GM19035 (cell line): ENCODE measurements around the gene CBFA2T3.

Experiments used
- ATAC-seq: cut with Tn5 transposase; IDR thresholded peaks from one replicate; pipeline ENCODE4 v1.9.1; 2021; ENCODE audit not compliant: unreplicated experiment

CBFA2T3 gene

DNA sequence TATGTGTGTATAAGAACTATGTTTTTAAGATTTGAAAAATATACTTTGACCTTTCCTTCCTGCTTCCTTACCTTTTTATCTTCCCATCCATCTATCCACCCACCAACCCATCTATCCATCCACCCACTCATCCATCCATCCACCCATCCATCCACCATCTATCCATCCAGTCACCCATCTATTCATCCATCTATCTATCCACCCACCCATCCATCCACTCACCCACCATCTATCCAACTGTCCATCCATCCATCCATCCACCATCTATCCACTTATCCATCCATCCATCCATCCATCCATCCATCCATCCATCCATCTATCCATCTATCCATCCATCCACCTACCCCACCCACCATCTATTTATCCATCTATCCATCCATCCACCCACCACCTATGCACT lies 12.4 kb downstream of the CBFA2T3 start:
- no peak for ATAC-seq

DNA sequence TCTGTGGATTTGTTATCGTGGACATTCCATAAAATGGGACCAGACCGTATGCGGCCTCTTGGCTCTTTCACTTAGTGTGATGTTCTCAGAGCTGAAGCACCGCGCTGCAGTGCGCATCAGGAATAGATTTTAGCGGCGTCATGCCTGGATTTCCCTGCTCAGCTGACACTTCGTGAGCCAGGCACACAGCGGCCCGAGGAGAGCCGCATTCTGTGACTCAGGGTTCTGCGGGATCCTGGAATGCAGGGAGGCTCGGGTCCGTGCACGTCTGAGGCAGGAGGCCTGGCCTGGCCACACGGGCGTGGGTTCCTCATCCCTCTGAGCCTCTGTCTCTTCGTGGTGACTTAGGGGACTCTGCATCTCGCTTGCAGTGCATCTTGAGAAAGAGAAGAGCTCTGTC lies 13.4 kb downstream of the CBFA2T3 start:
- ATAC-seq: no peak

- ATAC-seq: no peak
Observed at GRCh38 chr16:88962478-88963152, 14.4 kb downstream of the CBFA2T3 start.

DNA sequence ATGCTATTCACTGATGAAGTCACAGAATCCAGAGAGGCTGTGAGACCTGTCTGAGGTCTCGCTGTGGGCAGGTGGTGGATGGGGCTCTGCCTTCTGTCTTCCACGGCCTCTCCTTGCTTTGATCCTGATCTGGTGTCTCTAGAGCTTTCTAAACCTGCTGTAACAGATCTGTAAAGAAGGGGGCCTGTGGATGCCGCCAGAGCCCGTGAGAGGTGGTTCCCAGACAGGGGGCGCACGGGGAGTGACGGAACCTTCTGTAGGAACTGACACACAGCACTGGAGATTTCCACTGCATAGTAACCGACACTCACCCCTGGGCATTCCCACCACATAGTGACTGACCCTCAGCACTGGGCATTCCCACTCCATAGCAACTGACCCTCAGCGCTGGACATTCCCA lies 16.0 kb downstream of the CBFA2T3 start:
- ATAC-seq: no peak

GRCh38 chr16:88960516-88960915 lies 16.5 kb downstream of the CBFA2T3 start:
- no peak for ATAC-seq

GRCh38 chr16:88959022-88959421 lies 18.0 kb downstream of the CBFA2T3 start:
- ATAC-seq: no peak

GRCh38 chr16:88957887-88958577 lies 19.0 kb downstream of the CBFA2T3 start:
- ATAC-seq: no peak

- ATAC-seq: no peak
Observed at GRCh38 chr16:88957433-88957767, 19.6 kb downstream of the CBFA2T3 start.

DNA sequence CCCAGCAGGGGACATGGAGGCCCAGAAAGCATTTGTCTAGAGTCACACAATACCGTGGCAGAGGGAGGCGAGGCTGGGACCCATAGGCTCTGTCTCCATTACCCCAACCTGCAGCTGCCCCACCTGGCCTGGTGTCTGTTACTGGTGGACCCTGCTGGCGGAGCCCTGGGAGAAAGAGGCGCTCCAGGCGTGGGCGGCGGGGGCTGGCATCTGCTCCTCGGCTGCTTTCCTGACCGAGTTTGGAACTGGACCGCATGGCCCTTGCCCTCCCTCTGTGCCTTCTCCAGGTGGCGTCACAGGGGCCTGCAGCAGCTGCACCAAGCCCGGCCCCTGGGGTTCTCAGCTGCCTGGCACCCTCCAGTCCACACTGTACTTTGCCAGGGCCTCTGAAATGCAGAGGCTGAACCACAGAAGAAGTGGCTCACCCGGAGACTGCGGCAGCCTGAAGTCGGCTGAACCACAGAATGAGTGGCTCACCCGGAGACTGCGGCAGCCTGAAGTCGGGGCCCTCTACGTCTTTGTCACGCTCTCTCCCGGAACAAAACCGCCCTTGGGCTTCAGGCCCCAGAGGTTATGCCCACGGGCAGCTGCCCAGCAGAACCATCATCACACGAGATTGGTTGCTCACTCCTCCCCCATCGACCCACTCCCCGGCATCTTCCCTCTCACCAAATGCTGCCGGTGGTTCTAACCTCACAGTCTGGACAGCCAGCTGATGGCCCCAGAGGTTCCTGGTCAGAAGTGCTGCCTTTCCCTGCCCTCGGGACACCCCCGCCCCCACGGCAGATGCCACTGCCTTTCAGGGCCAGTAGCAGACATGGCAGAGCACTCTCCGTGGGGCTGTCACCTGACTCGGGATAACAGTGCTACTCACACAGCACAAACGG lies 20.2 kb downstream of the CBFA2T3 start:
- no peak for ATAC-seq

DNA sequence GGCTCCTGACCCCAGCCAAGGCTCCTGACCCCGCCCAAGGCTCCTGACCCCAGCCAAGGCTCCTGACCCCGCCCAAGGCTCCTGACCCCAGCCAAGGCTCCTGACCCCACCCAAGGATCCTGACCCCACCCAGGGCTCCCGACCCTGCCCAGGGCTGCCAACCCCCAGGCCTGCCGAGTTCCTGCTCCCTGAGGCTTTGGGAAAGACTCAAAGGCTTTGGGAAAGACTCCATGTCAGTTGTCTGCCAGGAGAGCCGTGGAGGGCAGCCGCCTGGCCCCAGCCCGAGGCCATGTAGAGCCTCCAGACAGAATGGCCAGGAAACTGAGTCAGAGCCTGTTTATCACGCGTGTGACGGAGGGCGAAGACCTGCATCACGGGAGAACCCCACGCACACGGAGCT lies 21.1 kb downstream of the CBFA2T3 start:
- no peak for ATAC-seq

- ATAC-seq: no peak
Observed at GRCh38 chr16:88953003-88953690, 23.9 kb downstream of the CBFA2T3 start.

GRCh38 chr16:88951989-88952388 lies 25.0 kb downstream of the CBFA2T3 start:
- ATAC-seq: no peak

- ATAC-seq: no peak
Observed at GRCh38 chr16:88951501-88951900, 25.5 kb downstream of the CBFA2T3 start.

- ATAC-seq: no peak
Observed at GRCh38 chr16:88948781-88949490, 28.1 kb downstream of the CBFA2T3 start.

GRCh38 chr16:88945473-88945872 lies 31.5 kb downstream of the CBFA2T3 start:
- ATAC-seq: no peak

GRCh38 chr16:88943741-88944140 lies 33.3 kb downstream of the CBFA2T3 start:
- ATAC-seq: no peak

DNA sequence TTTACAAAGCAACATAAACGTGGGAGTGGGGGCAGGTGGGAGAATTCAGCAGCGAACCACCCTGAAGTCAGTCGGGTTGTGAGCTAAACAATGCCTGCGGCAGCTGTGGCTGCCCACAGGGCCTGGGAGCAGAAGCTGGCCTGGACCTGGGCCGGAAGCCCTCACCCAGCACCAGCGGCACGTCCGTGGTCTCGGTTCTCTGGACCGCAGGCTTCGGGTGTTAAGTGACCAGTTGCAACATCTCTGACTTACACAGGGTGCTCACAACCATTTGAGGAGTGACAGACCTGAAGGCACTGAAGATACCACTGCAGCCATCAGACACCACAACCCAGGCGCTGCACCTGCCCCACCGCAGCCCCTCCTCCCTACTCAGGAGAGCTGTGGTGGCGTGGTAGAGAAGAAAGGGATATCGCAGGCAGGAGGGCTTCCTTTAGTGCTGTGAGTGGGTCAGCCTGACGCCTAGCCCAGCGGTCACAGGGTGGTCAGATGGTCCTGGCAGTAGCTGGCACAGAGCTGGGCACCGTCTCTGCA lies 33.8 kb downstream of the CBFA2T3 start:
- no peak for ATAC-seq

- peak; percentile 52 for ATAC-seq
Observed at GRCh38 chr16:88941913-88942909, 34.8 kb downstream of the CBFA2T3 start.
